Sigmoid colon (tissue), 7 donors: Measurements from ENCODE around the gene PIGN. TPM values are rescaled to one million over a fixed set of nuclear protein-coding genes. Genes with fewer than 3 reads are reported as not detected.

Source experiments
- DNase-seq: peaks from one replicate; pipeline ENCODE4 v3.0.0-alpha.2; 2019
- H3K27ac ChIP-seq, 4 donors: fragments of 200-600 bp; sonication (generic); one replicate each; pipeline ENCODE4 v1.5.1; 2016 to 2019; ENCODE audit warnings: mild to moderate bottlenecking in 1 of 4
- H3K27me3 ChIP-seq, 3 donors: fragments of 200-600 bp; sonication (generic); one replicate each; pipeline ENCODE4 v1.5.1; 2019; ENCODE audit warnings: mild to moderate bottlenecking in 1 of 3
- H3K36me3 ChIP-seq, 4 donors: fragments of 200-600 bp; sonication (generic); one replicate each; pipeline ENCODE4 v1.5.1; 2016 to 2019
- H3K4me1 ChIP-seq, 4 donors: fragments of 200-600 bp; sonication (generic); one replicate each; pipeline ENCODE4 v1.5.1; 2017 to 2019
- H3K4me3 ChIP-seq, 4 donors: fragments of 200-600 bp; sonication (generic); one replicate each; pipeline ENCODE4 v1.5.1; 2017 to 2019; ENCODE audit warnings: mild to moderate bottlenecking in 2 of 4, moderate library complexity in 1 of 4
- H3K9me3 ChIP-seq, 4 donors: fragments of 200-600 bp in 3 of 4; sonication (generic) in 3 of 4; one replicate each; pipeline versions ENCODE4 v1.5.1 to v1.6.1; 2013 to 2019
- CTCF ChIP-seq, 4 experiments: fragments of 450-650 bp in 3 of 4; fragments of 200-600 bp in 1 of 4; IDR thresholded peaks; one replicate each; pipeline ENCODE4 v1.5.1; 2016 to 2019; ENCODE audit warnings: antibody characterized with exemption in 4 of 4, mild to moderate bottlenecking in 3 of 4, moderate library complexity in 2 of 4
- EP300 ChIP-seq, 4 donors: sonication (generic); formaldehyde crosslinking; IDR thresholded peaks; one replicate each; pipeline ENCODE4 v1.6.1; 2017; ENCODE audit warnings: antibody characterized with exemption in 4 of 4
- POLR2A ChIP-seq, 2 donors: fragments of 450-650 bp; IDR thresholded peaks; one replicate each; pipeline ENCODE4 v1.6.1; 2016; ENCODE audit warnings: antibody characterized with exemption in 2 of 2, mild to moderate bottlenecking in 2 of 2, moderate library complexity in 2 of 2
- POLR2AphosphoS5 ChIP-seq, 4 donors: sonication (generic); formaldehyde crosslinking; IDR thresholded peaks; one replicate each; pipeline ENCODE4 v1.6.1; 2017; ENCODE audit warnings: antibody characterized with exemption in 4 of 4
- WGBS, 2 donors: extraction: QIAGEN DNeasy Blood & Tissue Kit; methylation state at CpG; one replicate each; pipeline ENCODE4 v1.1.7; 2013; 5-methylcytosine and 5-hydroxymethylcytosine counted together
- intact Hi-C: fragments of 100-400 bp; cut with DNase I; formaldehyde crosslinking; loops from one replicate; pipeline ENCODE4 v1.15.1; 2023
- polyA plus RNA-seq, 3 donors: library from polyadenylated mRNA; stranded (reverse); fragments of 200-250 nt; gene quantifications; one replicate each; pipeline ENCODE4 v1.2.3, GENCODE V29; 2013
- total RNA-seq, 4 donors: library from RNA; depleted of rRNA; stranded (reverse); fragments of >200 nt; gene quantifications; one replicate each; pipeline ENCODE4 v1.1.0, GENCODE V29; 2016
- donor health status: healthy with polysubstance abuse.
- donor health status: Bipolar disorder and iron deficiency.
- donor health status: healthy.

Gene PIGN
- total and polyA plus RNA-seq, 7 donors = 3.0 to 23.2 (median 18.4) TPM

GRCh38 chr18:62196079-62196478 lies 9.2 kb upstream of the PIGN start:
- Histone ChIP-seq H3K27me3 (no peaks in the 10 kb centered on the region), H3K9me3 (no peaks in the 10 kb centered on the region), H3K36me3 (no peaks in the 10 kb centered on the region), H3K27ac (no peak overlapping the region), H3K4me1 (peaks cover 0 to 17% (median 14%) of the 10 kb centered on the region in 4 donors), H3K4me3 (no peak overlapping the region)
- intact Hi-C loops = no loop called here
- WGBS, 2 donors = 95 to 97% methylated on average over 7 of the region's 7 CpGs
- no peak for DNase-seq
- TF ChIP-seq EP300 (IDR thresholded peaks at IDR 0.05) = no peak
- no peak for TF ChIP-seq POLR2AphosphoS5 (IDR thresholded peaks at IDR 0.05)
- no peak for TF ChIP-seq CTCF (IDR thresholded peaks at IDR 0.05)
- no peak for TF ChIP-seq POLR2A (IDR thresholded peaks at IDR 0.05)

- Histone ChIP-seq H3K4me1 (peaks cover 0 to 48% (median 39%) of the 10 kb centered on the region in 4 donors), H3K9me3 (no peaks in the 10 kb centered on the region), H3K27me3 (no peaks in the 10 kb centered on the region), H3K4me3 (peak overlapping the region in 1 of 4 donors; percentile 97), H3K36me3 (no peaks in the 10 kb centered on the region), H3K27ac (no peak overlapping the region)
- TF ChIP-seq EP300 (IDR thresholded peaks at IDR 0.05) = no peak
- TF ChIP-seq POLR2A (IDR thresholded peaks at IDR 0.05) = no peak
- no peak for TF ChIP-seq POLR2AphosphoS5 (IDR thresholded peaks at IDR 0.05)
- no peak for TF ChIP-seq CTCF (IDR thresholded peaks at IDR 0.05)
- intact Hi-C loops = loop anchor here (5.0 to 10.0 kb wide), 2 partner anchors 393 to 796 kb away; no protein-coding TSS in a partner anchor
- DNase-seq = no peak
- 6 to 34% methylated on average over 2 of the region's 2 CpGs for WGBS, 2 donors
Observed at GRCh38 chr18:62189208-62189607, 2.4 kb upstream of the PIGN start.

- 0 to 1% methylated on average over 54 of the region's 54 CpGs for WGBS, 2 donors
- DNase-seq = no peak
- no peaks in the 10 kb centered on the region for H3K27me3 ChIP-seq
- peaks cover 0 to 41% (median 30%) of the 10 kb centered on the region in 4 donors for H3K4me1 ChIP-seq
- no peaks in the 10 kb centered on the region for H3K36me3 ChIP-seq
- TF ChIP-seq POLR2AphosphoS5 (IDR thresholded peaks at IDR 0.05) = no peak
- no peak for TF ChIP-seq POLR2A (IDR thresholded peaks at IDR 0.05)
- TF ChIP-seq EP300 (IDR thresholded peaks at IDR 0.05) = no peak
- TF ChIP-seq CTCF (IDR thresholded peaks at IDR 0.05) = no peak
- H3K4me3 ChIP-seq = peak overlapping the region; percentile 85 to 97 (median 91)
- peak overlapping the region; percentile 79 to 90 (median 82) for H3K27ac ChIP-seq
- H3K9me3 ChIP-seq = no peaks in the 10 kb centered on the region
- intact Hi-C loops = loop anchor here (1.0 to 10.0 kb wide), 5 partner anchors 61 to 797 kb away; partner anchors contain the start of genes PHLPP1 and ZCCHC2
Observed at GRCh38 chr18:62187543-62188510, 971 bp upstream of the PIGN start.

- H3K36me3 ChIP-seq = no peaks in the 10 kb centered on the region
- H3K4me3 ChIP-seq = peak overlapping the region; percentile 85 to 97 (median 91)
- H3K9me3 ChIP-seq = no peaks in the 10 kb centered on the region
- intact Hi-C loops = loop anchor here (2.0 to 10.0 kb wide), 4 partner anchors 62 to 798 kb away; partner anchors contain the start of gene ZCCHC2
- peak; percentile 62 for DNase-seq
- H3K4me1 ChIP-seq = peaks cover 0 to 41% (median 30%) of the 10 kb centered on the region in 4 donors
- TF ChIP-seq POLR2A (IDR thresholded peaks at IDR 0.05) (no peak), CTCF (IDR thresholded peaks at IDR 0.05) (no peak), EP300 (IDR thresholded peaks at IDR 0.05) (no peak), POLR2AphosphoS5 (IDR thresholded peaks at IDR 0.05) (no peak)
- H3K27ac ChIP-seq = peak overlapping the region; percentile 79 to 90 (median 85)
- WGBS, 2 donors = 0% methylated on average over 12 of the region's 12 CpGs
- H3K27me3 ChIP-seq = no peaks in the 10 kb centered on the region
Observed at GRCh38 chr18:62186499-62186773, 420 bp downstream of the PIGN start.
